GM04504 (cell line): ENCODE results near the gene BIRC2.

Source experiments
- DNase-seq: peaks from one replicate; pipeline ENCODE4 v3.0.0-alpha.2; 2012; ENCODE audit warnings: low read depth

BIRC2 gene

DNA sequence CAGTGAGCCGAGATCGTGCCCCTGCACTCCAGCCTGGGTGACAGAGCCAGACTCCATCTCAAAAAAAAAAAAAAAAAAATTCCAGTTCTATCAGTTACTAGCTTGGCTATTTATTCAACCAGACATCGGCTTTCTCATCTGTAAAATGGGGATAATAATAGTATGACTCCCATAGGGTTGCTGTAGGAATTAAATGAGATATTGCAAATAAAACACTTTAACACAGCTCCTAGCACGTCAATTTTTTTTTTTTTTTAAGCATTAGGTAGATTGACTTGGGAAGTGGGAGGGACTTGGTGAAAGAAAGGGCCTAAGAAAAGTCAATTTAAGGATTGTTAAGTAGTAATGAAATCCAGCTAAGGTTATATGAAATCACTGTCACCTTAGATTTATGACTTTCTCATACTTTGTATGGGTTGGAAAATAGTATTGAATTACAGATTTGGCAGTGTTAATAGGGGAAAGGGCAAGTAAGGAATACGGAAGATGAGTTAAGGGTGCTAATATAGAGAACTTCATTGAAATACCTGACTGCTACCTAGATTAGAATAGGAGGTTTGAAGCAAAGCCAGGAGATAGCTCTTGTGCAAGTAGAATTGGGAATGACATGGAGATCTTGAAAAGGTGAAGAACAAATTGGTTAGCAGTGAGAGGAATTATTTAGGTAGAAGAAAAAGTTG, 28.8 kb downstream of the BIRC2 start:
- DNase-seq = no peak

DNA sequence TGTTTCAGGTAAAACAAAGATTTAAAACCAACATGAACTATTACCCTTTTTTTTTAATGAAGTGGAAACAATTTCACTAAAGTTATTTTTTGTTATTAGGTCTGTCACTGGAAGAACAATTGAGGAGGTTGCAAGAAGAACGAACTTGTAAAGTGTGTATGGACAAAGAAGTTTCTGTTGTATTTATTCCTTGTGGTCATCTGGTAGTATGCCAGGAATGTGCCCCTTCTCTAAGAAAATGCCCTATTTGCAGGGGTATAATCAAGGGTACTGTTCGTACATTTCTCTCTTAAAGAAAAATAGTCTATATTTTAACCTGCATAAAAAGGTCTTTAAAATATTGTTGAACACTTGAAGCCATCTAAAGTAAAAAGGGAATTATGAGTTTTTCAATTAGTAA, 30.9 kb downstream of the BIRC2 start:
- DNase-seq = no peak

DNA sequence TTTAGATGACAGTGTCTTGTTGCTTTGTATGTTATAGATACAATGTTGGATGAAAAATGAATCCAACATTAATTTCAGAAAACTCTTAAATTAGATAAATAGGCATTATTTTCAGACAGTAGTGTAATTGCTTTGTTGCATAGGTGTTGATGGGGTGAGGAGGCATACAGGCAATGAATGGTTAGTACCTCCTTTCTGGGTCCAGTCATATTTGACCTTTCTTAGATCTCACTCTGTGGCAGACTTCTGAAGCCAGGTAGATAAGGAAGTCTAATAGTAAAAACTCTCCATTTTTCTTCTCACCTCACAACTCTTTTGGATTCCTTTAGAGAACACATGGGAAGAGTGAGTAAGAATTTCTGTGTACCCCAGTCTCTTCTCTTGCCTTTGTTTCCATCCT, 31.8 kb downstream of the BIRC2 start:
- no peak for DNase-seq

DNA sequence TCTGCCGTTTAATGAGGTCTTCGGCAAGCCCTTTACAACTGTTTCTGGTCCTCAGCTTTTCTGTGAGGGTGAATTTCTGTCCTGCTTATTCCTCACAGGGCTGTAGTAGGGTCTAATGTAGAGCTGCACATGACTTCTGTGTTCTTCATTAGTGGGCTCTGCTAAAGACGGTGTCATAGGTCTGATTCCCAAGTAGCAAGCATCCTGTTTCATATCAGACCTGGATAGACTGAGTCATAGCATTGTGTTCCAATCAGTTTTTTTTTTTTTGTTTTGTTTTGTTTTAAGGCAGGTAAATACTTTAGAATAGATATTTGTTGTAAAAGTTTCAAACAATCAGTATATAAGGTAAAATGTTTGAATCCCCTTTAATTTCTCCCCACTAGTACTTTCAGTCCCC, 35.4 kb downstream of the BIRC2 start:
- no peak for DNase-seq

DNA sequence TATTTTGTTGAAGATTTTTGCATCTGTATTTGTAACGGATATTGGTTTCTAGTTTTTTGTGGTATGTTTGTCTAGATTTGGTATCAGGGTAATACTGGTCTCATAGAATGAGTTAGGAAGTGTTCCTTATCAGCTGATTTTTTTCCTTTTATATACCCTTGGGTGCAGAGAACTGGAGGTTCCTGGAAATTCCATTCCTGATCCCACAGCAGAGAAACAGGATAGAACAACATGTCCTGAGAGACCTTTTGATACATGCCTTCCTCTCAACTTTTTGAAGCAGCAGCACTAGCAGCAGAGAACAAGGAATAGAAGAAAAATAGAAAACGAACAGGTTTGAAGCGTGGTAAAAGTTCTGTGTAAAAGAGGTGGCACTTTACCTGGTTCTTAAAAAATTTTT, 36.8 kb downstream of the BIRC2 start:
- DNase-seq = no peak

DNA sequence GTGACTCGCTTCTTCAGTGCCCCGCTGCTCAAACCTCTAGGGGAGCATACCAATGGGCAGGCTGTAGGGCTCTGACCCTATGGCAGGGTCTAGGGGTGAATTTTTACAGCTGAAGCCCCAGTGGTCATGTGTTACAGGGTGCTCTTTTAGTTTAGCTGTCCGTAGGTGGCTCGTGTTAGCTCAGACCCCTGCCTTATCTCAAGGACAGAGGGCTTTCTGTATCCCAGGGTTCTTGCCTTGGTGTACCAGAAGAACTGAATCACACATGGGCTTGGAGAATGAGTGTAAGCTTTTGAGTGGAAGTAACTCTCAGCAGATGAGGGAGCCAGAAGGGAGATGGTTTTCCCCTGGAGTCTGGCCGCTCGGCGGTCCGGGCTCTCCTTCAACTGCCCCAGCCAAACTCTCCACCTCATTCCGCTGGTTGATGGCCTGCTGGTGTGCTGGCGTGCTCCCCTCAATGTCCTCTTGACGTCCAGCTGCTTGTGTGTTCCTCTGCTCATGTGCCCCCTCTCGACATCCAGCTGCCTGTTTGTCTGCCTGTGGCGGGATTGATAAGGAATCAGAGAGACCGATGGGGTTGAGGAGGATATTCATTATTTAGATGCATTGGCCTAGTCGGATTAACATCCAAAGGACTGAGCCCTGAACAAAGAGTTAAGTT, 37.5 kb downstream of the BIRC2 start:
- DNase-seq = no peak

DNA sequence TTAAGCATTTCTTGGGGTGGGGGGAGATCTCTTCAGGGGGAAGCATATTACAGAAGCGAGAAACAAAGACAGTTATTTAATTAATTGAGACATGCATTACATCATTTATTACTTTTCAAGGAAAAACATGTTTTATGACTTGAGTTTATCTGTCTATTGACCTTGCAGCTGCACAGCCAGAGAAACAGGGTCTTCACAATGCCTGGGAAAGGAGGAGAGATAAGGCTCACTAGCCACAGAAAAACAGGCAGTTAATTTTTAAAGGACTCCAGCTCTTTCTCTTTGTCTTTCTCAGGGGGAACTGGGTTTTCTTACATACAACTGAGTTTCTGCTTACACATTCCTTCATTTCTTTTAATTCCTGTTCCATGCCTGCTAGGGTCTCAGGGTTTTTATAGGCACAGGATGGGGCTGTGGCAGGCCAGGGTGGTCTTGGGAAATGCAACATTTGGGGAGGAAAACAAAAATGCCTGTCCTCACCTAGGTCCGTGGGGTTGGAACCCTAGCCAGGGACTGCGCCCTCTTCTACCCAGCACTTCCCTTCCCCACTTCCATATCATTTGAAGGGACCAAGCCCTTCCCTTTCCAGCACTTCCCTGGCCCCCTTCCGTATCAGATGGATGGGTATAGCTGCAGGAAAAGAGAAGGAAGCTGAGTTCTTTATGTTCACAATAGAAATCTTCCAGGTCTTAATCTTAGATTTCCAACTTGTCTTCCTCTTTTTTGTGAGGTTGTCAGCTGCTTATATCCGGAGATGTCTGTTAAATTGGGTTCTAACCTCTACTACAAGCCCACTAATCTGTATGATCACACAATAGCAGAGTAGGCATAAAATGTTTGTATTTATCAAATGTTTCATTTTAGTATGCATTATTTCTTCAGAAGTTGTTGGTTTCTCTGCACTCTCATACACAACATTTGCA, 38.3 kb downstream of the BIRC2 start:
- DNase-seq = no peak

DNA sequence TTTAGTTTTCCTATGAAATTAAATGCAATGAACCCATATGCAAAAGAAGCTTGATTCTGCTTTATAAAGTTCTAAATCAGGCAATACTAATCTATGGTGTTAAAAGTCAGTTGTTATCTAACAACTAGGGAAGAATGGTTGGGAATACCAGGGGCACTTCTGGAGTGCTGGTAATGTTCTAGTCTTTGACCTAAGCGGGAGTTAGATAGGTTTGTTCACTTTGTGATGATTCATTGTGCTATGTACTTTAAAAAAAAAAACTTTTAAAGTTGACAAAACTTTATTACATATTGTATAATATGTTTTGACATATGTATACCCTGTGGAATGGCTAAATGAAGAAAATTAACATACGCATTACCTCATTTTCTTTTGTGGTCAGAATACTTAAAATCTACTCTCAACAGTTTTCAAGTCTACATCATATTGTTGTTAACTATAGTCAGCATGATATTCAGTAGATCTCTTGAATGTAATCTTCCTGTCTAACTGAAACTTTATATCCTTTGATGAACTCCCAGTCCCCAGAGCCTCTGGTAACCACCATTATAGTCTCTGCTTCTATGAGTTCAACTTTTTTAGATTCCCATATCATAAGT, 39.2 kb downstream of the BIRC2 start:
- DNase-seq = no peak

DNA sequence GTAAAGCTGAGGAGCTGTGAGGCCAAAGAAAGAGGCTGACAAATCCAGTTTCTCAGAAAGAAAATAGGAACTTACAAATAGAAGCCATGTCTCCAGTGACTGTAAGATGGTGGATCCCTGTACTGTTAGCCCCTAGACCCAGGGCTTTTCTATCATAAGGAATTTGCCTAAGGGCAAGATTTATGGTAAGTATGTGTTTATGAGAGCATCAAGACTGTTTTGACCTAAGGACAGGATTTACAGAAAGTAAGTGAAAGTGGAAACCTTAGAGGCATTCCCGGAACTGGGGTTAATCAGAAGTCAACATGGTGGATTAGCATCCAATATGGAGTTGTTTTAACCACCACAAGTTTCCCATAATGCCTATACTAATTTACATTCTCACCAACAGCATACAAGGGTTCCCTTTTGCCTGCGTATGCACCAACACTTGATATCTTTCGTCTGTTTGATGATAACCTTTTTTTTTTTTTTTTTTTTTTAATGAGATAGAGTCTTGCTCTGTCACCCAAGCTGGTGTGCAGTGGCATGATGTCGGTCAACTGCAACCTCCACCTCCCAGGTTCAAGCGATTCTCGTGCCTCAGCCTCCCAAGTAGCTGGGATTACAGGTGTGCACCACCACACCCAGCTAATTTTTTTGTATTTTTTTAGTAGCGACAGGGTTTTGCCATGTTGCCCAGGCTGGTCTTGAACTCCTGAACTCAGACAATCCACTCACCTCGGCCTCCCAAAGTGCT, 40.2 kb downstream of the BIRC2 start:
- no peak for DNase-seq

DNA sequence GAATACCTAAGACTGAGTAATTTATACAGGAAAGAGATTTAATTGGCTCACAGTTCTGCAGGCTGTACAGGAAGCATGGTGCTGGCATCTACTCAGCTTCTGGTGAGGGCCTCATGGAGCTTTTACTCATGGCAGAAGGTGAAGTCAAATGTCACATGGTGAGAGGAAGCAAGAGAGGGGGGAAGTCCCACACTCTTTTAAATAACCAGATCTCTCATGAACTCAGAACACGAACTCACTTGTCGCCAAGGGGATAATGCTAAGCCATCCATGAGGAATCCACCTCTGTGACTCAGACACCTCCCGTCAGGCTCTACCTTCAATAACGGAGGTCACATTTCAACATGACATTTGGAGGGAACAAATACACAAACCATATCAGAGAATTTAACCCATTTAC, 42.2 kb downstream of the BIRC2 start:
- DNase-seq = no peak

DNA sequence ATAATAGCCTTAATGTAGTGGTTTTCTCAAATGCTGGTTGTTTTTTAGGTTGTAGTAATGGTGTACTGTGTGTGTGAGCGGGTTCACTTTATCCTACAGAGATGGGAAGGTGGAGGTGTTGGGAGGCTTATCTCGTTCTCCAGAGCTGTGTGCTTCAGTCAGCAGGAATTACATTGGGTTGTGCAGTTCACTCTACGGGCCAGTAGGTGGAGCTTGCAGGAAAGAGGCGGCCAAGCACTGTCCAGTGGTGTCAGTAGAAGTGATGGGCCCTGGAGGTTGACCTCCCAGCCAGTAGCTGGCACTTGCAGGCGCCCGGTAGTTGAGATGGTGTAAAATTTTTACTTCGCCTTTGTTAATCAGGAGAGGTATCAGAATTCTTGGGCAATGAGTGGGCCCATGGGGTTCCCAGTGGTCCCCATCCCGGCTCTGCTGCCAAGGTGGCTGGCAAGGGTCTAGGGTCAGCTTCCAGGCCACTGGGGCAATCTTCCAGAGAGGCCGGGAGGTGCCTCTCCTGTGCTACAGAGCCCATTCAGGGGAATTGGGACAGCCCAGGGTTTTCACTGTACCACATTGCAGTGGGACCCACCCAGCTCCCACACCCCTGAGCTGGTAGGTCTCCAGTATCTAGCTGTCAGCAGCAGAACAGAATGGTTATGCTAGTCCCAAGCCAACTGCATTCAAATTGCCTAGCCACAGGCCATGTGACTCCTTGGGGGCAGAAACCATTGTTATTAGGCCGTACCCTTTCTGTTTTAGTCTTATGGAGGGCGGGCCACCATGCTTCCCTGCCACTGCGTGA, 43.9 kb downstream of the BIRC2 start:
- DNase-seq = peak; percentile 25

DNA sequence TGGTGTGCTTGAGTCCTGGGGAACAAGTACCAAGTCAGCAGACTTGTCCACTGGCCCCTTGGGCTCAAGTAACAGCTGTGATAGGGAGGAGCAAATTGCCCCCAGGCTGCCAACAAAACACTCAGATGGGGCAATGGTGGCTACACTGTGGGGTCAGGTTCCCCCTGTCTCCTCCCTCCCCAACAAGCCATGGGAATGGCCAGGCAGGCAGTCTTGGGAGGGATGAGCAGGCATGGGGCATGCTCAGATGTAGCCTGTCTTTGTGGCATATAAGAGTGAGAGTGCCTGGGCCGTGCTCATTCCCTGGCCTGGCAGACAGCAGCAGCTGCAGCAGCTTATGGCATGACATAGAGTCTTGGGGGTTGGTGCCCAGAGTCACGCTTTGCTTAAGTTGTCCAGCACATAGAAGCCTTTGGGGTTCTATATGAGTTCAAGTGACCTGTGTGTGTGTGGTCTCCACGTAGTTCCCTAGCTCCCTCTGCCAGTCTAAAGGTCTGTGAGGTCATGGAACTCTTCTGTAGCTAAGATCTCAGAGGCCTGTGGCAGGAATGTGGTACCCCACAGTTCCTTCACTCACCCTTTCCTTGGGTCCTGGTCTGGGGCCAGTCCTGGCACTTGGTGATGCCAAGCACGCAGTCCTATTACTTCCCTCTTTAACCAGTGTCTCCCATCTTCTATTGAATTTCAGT, 44.7 kb downstream of the BIRC2 start:
- no peak for DNase-seq

DNA sequence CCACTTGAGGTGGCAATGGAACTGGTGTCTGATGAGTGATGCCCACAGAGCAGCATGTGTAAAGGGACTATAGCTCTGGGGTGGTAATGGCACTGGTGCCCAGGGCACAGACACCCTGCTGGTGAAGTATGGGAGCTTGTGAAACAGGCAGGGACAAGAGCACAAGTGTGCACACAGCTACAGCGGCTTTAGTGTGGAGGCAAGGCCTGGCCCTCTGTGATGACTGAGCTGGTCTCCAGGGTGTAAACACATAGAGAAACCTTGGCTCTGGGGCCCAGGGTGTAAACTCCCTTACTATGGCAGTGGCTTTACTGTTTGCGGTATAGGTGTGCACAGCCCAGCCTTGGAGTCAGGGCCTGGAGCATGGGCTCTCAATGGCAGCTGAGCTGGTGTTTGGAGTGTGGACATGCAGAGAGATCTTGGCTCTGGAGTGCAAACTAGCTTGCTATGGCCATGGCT, 46.3 kb downstream of the BIRC2 start:
- no peak for DNase-seq

DNA sequence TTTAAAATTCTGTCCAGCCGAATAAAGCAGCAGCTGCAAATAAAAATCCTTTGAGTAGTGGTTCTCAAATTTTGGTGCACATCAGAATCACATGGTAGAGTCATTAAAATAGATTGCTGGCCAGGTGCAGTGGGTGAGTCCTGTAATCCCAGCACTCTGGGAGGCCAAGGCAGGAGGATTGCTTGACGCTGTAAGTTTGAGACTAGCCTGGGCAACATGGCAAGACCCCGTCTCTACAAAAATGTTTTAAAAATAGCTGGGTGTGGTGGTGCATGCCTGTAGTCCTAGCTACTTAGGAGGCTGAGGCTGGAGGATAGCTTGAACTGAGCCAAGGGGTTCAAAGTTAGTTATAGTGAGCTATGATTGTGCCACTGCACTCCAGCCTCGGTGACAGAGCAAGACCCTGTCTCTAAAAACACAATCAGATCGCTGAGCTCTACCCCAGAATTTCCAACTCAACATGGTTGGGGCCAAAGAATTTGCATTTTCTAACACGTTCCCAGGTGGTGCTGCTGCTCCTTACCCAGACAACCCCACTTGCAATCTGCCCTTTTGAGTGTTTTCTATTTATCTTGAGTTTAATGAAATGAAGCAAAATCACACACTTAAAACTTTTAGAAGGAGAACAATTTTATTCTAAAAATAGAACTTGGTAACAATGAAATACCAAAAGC, 48.8 kb downstream of the BIRC2 start:
- DNase-seq = no peak

DNA sequence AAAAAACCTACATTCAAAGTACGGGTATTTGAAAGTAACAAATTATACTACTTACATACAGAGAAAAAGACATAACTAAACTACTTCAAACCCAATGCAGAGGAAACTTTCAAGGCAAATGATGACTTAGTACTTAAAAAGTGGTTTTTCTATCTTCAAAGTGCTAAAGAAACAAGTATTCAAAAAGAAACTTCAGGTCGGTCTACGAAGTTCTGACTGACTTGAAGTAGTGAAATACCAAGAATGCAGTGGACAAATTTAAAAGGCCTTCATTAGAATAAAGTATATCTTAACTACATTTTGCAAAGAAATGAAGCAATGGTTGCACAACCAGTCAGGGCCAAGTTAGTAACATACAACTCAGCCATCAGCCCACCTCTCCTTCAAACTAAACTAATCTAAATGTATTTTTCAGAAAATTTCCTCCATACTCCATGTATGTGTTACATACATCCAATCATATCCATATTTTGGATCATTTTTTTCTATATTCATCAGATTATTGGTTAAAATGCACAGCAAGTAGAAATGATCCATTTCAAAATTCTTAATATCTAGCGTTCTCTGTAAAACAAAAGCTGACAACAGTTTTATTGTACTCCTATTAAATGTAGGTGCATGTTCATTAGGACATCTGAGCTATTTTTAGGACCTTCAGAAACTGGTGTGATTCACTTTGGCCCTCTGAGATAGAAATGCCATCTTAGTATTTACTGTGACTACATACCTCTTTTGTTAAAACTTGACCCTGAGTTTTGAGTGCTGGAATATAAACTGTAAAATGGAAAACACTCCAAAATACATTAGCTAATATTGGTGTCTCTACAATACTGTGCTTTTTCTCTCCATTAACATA, 49.9 kb downstream of the BIRC2 start:
- DNase-seq = no peak

DNA sequence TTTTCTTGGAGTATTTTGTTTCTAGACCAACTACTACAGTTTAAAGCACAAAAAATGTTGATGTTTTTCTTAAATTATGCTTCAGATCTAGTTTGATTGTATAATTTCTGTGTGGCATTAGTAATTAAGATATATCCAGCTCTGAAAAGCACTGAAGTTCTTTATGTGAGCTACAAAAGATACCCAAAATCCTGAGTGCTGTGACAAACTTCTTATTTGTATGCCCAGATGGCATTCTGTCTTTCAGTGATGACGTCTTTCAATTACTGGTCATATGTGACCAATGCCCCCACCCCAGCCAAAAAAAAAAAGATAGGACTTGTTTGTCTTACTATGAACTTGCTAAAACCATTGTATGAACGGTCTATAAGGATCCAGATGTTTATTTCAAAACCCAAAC, 51.3 kb downstream of the BIRC2 start:
- DNase-seq = no peak

DNA sequence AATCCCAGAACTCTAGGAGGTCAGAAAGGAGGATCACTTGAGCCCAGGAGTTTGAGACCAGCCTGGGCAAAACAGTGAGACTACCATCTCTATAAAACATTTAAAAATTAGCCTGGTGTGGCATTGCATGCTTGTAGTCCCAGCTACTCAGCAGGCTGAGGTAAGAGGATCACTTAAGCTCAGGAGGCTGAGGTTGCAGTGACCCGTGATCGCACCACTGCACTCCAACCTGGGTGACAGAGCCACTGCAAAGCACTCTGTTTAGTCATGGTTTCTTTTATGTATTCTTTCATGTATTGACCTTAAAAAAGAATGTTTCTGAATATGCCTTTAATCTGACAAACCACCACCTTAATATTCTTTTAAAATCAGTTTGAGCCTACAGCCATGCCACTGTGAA, 52.2 kb downstream of the BIRC2 start:
- DNase-seq = no peak

DNA sequence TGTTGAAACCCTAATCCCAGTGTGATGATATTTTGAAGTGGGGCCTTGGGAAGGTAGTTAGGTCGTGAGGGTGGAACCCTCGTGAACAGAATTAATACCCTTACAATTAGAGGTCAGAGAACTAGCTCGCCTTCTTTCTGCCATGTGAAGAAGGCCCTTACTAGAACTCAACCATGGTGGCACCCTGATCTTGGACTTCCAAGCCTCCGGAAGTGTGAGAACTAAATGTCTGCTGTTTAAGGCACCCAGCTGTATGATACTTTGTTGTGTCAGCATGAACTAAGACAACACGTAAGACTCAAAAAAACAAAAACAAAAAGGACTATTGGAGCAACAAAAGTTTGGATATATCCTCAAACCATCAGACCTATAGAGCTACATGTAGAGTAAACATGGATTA, 53.6 kb downstream of the BIRC2 start:
- no peak for DNase-seq

DNA sequence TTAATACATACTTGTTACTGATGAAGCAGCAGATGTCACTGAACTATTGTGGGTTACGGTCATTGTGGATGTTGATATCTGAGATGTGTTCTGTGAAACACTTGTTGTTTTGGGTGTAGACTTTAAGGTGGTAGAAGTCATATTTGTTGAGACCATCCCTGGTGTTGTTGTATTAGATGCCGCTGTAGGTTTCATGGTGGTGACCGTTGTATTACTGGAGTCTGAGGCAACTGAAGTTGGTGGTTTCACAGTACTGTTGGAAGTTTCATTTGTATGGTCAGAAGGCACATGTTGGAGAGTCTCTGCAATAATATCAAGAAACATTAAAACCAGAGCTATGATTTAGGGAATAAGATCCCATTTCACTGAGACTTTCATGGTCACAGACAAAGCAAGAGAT, 54.9 kb downstream of the BIRC2 start:
- no peak for DNase-seq
